Mucosa of rectum (tissue), 2 donors: ENCODE measurements around the gene TNS1.

Experiments
- H3K27ac ChIP-seq, 2 donors: one replicate each; pipeline ENCODE4 v1.7.0; 2013; ENCODE audit warnings: inconsistent platforms in 2 of 2, low read depth in 2 of 2, low read length in 2 of 2
- H3K27me3 ChIP-seq, 2 donors: one replicate each; pipeline ENCODE4 v1.7.0; 2013; ENCODE audit warnings: low read length in 2 of 2; ENCODE audit not compliant: control insufficient read depth in 2 of 2, insufficient read depth in 2 of 2
- H3K36me3 ChIP-seq, 2 donors: one replicate each; pipeline ENCODE4 v1.7.0; 2013; ENCODE audit warnings: low read length in 2 of 2; ENCODE audit not compliant: control insufficient read depth in 2 of 2, insufficient read depth in 2 of 2
- H3K4me1 ChIP-seq, 2 donors: one replicate each; pipeline ENCODE4 v1.7.0; 2013; ENCODE audit warnings: low read length in 2 of 2, mild to moderate bottlenecking in 1 of 2; ENCODE audit not compliant: control insufficient read depth in 2 of 2, insufficient read depth in 2 of 2
- H3K4me3 ChIP-seq, 2 donors: one replicate each; pipeline ENCODE4 v1.7.0; 2013; ENCODE audit warnings: low read length in 2 of 2
- H3K9ac ChIP-seq, 2 donors: one replicate each; pipeline ENCODE4 v1.7.0; 2013; ENCODE audit warnings: low read length in 2 of 2, low read depth in 1 of 2, mild to moderate bottlenecking in 1 of 2
- H3K9me3 ChIP-seq, 2 donors: one replicate each; pipeline ENCODE4 v1.7.0; 2013; ENCODE audit warnings: low read length in 2 of 2; ENCODE audit not compliant: control insufficient read depth in 2 of 2
- donor health status: healthy.
- donor health status: Normal muscosa, but diverticular disease.

Gene TNS1

DNA sequence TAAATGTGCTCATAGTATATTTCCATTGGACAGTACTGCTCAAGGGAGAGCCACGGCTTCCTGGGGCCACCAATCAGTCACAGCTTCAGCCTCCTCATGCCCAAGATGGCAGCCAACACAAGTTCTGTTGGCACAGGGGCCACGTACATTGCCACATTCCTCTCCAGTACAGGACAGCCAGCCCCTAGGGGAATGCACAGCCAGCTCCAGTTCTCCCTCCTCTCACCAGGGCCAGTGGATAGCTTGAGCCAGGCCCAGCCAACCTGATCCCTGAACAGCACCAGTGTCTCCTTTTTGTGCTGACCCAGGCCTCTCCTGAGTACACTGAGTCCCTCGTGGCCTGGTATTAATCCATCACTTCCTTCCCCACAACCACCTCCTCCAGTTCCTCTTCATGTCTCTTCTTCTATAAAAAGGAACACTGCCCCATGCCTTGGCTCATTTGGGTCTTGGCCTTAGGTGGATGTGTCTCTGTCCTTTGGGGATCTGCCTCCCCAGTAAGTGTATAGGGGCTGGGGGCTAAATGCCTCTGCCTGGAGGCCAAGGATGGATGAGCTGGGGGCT lies 168.7 kb downstream of the TNS1 start:
- H3K27ac ChIP-seq = no peak overlapping the region
- H3K4me3 ChIP-seq = no peak overlapping the region
- H3K4me1 ChIP-seq = peaks cover 0 to 4% of the 10 kb centered on the region in 2 donors
- H3K27me3 ChIP-seq = no peaks in the 10 kb centered on the region
- peaks cover 10 to 17% of the 10 kb centered on the region in 2 donors for H3K36me3 ChIP-seq
- no peaks in the 10 kb centered on the region for H3K9me3 ChIP-seq
- no peak overlapping the region for H3K9ac ChIP-seq

DNA sequence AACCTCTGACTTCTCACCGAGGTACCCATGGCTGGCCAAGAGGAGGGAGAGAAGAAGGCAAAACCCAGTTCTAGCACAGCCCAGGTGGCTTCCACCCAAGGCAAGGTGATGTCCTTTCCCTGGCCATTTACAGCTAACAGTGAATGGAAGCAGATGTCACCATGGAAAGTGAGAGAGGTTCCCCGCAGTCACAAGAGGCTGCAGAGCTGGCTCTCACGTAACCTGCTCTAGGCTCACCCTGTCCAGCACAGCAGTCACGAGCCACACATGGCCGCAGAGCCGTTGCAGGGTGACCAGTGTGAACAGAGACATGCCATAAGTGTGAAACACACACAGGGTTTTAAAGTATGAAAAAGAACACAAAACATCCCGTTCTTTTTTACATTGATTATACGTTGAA lies 169.4 kb downstream of the TNS1 start:
- Histone ChIP-seq H3K27me3 (no peaks in the 10 kb centered on the region), H3K27ac (no peak overlapping the region), H3K9me3 (no peaks in the 10 kb centered on the region), H3K9ac (no peak overlapping the region), H3K4me3 (no peak overlapping the region), H3K36me3 (peaks cover 10 to 17% of the 10 kb centered on the region in 2 donors), H3K4me1 (peaks cover 0 to 4% of the 10 kb centered on the region in 2 donors)

DNA sequence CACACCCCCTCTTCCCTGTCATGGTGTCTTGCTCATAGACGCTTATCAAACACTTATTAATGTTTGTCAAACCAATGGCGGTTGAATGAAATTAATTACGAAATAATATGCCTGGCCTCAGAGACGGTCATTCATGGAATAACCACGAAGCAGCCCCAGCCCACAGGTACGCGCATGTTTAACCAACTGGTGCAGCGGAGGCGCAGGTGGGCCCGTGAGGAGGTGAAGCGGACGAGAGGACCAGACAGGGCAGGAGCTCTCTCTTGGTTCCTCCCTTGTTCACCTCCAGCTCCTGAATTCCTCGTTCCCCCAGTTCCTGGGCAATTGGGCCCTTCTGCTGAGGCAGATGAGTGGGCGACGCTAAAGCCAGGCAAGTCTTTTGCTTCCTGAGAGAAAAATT lies 169.8 kb downstream of the TNS1 start:
- H3K27ac ChIP-seq = no peak overlapping the region
- H3K4me3 ChIP-seq = no peak overlapping the region
- H3K9me3 ChIP-seq = no peaks in the 10 kb centered on the region
- H3K36me3 ChIP-seq = peaks cover 10 to 17% of the 10 kb centered on the region in 2 donors
- no peak overlapping the region for H3K9ac ChIP-seq
- peaks cover 0 to 4% of the 10 kb centered on the region in 2 donors for H3K4me1 ChIP-seq
- no peaks in the 10 kb centered on the region for H3K27me3 ChIP-seq

DNA sequence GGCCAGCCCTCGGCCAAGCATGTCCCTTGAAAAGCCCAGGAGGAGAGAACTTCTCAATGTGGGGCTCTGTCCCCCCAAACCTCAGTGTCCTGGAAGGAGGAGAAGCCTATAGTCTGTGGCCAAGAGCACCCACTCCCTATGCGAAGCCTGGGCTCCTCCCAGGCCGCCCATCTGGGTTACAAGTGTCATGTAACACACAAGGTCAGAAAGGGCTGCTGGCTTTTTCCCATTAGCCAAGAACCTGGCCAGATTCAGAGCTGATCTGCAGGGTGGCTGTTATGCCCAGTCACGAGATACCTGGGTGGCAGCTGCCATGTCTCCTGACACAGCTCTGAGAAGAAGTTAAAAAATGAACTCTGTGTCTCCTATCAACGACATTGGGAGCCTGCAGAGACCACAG lies 170.7 kb downstream of the TNS1 start:
- H3K27me3 ChIP-seq = no peaks in the 10 kb centered on the region
- H3K9ac ChIP-seq = no peak overlapping the region
- no peaks in the 10 kb centered on the region for H3K9me3 ChIP-seq
- peaks cover 2 to 7% of the 10 kb centered on the region in 2 donors for H3K4me1 ChIP-seq
- no peak overlapping the region for H3K27ac ChIP-seq
- H3K36me3 ChIP-seq = peaks cover 10 to 17% of the 10 kb centered on the region in 2 donors
- no peak overlapping the region for H3K4me3 ChIP-seq

DNA sequence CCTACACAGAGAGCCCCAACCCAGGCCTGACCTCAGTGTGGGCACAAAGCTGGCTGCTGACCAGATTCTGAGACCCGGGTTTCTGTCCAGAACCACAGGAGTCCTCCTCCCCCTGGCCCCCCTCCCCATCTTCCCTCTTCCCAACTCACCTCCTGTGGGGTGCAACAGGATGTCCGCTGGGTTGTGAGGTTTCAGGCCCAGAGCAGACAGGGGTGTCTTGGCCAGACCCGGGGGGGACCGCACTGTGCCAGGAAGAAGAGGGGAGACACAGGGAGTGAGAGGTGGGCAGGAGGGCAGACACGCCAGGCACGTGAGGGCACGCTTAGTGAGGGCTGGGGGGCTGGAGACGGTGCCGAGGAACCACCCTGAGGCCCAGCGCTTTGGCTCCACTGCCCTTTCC lies 171.5 kb downstream of the TNS1 start:
- peaks cover 10 to 17% of the 10 kb centered on the region in 2 donors for H3K36me3 ChIP-seq
- H3K27me3 ChIP-seq = no peaks in the 10 kb centered on the region
- no peak overlapping the region for H3K9ac ChIP-seq
- H3K9me3 ChIP-seq = no peaks in the 10 kb centered on the region
- H3K4me1 ChIP-seq = peaks cover 2 to 6% of the 10 kb centered on the region in 2 donors
- no peak overlapping the region for H3K27ac ChIP-seq
- H3K4me3 ChIP-seq = no peak overlapping the region

DNA sequence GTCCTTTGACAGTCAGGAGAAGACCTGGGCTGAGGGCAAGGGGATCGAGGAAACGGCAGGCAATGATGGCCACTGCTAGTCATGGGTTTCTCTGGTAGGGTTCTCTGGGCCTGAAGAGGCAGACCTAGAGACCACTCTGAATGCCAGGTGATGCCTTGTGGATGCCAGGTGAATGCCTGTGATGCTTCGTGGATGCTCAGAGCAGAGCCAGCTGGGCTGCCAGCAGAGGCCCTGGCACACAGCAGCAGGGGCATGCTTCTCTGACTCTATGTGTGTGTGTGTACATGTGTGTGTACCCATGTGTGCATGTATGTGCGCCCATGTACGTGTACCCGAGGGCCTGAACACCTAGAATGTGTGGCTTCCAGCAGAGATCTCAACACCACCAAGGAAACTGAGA lies 172.0 kb downstream of the TNS1 start:
- Histone ChIP-seq H3K9ac (no peak overlapping the region), H3K27me3 (no peaks in the 10 kb centered on the region), H3K9me3 (no peaks in the 10 kb centered on the region), H3K36me3 (peaks cover 10 to 17% of the 10 kb centered on the region in 2 donors), H3K4me3 (no peak overlapping the region), H3K4me1 (peaks cover 2 to 3% of the 10 kb centered on the region in 2 donors), H3K27ac (no peak overlapping the region)

DNA sequence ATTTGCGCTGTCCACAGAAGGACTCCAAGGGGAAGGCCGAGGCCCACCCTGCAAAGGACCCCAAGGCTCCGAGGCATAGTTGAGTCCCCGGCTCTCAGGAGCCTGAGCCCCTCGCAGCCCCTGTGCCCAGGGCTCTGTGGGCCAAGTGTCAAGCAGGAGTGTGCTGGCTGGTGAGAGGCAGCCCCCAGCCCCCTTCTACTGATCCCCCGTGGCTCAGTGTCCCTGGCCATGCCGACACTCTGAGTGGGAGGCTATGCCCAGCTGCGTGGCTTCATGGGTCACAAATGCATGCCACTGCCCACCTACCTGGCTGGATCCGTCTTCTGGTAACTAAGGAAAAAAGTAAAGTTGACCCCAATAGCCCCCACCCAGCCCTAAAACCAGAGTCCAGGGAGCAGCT lies 172.7 kb downstream of the TNS1 start:
- no peaks in the 10 kb centered on the region for H3K9me3 ChIP-seq
- peaks cover 2 to 3% of the 10 kb centered on the region in 2 donors for H3K4me1 ChIP-seq
- no peak overlapping the region for H3K4me3 ChIP-seq
- H3K27me3 ChIP-seq = no peaks in the 10 kb centered on the region
- H3K36me3 ChIP-seq = peaks cover 10 to 17% of the 10 kb centered on the region in 2 donors
- no peak overlapping the region for H3K9ac ChIP-seq
- no peak overlapping the region for H3K27ac ChIP-seq

DNA sequence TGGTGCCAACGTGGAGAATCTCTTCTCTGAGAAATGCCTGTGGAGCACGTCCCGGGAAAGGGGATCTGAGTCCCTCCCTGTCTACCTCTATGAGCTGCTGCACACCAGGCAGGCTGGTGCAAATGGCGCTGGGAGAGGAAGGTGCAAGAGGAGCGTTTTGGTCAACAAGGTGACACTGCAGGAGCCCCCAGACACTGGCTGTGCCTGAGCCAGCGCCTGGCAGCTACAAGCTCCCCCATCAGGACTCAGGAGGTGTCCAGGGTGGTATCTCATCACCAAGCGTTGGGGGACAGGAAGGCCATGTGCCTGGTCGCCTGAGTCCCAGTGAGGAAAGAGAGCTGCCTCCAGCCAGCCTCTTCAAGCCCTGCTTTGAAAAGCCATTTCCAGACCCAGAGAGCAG lies 173.4 kb downstream of the TNS1 start:
- H3K9ac ChIP-seq = no peak overlapping the region
- no peaks in the 10 kb centered on the region for H3K9me3 ChIP-seq
- H3K27ac ChIP-seq = no peak overlapping the region
- H3K4me1 ChIP-seq = peaks cover 2 to 3% of the 10 kb centered on the region in 2 donors
- H3K27me3 ChIP-seq = no peaks in the 10 kb centered on the region
- H3K36me3 ChIP-seq = peaks cover 10 to 11% of the 10 kb centered on the region in 2 donors
- H3K4me3 ChIP-seq = no peak overlapping the region

DNA sequence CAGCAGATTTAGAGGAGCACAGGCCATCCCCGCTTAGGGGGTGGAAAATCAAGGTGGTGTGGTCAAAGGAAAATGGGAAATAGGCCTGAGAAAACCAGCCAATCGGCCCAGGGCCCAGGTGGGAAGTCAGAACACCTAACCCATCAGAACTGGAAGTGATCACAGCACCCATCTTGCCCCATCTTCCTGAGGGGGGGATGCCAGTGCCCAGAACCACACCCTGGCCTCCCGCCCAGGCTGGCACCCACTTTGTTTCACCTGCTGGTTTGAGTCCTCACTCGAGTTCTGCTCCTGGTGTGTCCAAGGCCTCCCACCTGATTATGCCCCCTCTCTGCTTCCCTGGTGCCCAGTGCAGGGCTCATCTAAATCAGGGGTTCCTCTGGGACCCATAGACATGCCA lies 174.5 kb downstream of the TNS1 start:
- peaks cover 8 to 10% of the 10 kb centered on the region in 2 donors for H3K36me3 ChIP-seq
- H3K4me3 ChIP-seq = no peak overlapping the region
- H3K4me1 ChIP-seq = peaks cover 2 to 3% of the 10 kb centered on the region in 2 donors
- H3K9ac ChIP-seq = no peak overlapping the region
- H3K27me3 ChIP-seq = no peaks in the 10 kb centered on the region
- H3K27ac ChIP-seq = no peak overlapping the region
- H3K9me3 ChIP-seq = no peaks in the 10 kb centered on the region

DNA sequence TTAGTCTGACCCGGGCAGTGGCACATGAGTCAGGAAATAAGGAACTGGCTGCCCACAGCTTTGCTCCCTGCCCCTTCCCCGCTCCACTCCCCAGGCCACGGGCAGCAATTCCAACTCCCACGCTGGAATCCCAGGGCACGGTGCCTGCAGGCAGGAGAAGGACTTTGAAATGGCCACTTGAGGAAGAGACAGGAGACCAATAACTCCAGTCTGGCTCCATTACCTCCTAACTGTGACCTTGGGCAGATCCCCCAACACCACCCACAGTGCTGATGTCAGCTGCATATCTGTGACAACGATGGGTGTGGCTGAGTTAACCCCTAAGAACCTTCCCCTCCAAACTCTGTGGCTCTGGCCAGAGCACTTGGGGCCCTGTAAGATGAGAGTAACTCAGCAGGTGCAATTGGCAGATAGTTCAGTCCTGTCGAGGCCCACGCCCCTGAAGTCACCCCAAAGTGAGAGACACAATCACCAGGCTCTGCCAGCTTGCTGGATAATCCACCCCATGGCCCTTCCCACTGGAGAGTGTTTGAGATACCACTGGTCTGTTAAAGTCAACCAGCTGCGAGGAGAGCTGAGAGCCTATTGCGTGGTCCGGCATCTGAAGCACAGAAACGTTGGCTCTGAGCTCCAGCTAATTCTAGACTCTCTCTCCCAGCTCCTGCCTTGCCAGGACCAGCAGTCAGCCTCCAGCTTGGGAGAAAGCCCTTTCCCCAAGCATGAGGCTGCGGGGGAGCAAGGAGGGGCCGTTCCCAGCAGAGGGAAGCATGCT lies 175.2 kb downstream of the TNS1 start:
- H3K36me3 ChIP-seq = peaks cover 6 to 9% of the 10 kb centered on the region in 2 donors
- no peak overlapping the region for H3K27ac ChIP-seq
- no peak overlapping the region for H3K9ac ChIP-seq
- H3K9me3 ChIP-seq = no peaks in the 10 kb centered on the region
- H3K4me1 ChIP-seq = peaks cover 2 to 3% of the 10 kb centered on the region in 2 donors
- no peak overlapping the region for H3K4me3 ChIP-seq
- no peaks in the 10 kb centered on the region for H3K27me3 ChIP-seq
